Renal cortical epithelial cell (primary cell): ENCODE measurements around the gene ZBTB16. TPM values are rescaled to one million over a fixed set of nuclear protein-coding genes. Genes with fewer than 3 reads are reported as not detected.

Experiments
- DNase-seq: peaks from one replicate; pipeline ENCODE4 v3.0.0-alpha.2; 2011; ENCODE audit warnings: low read depth
- total RNA-seq: library from RNA; depleted of rRNA; stranded (reverse); fragments of >200 nt; gene quantifications from 2 replicates; pipeline ENCODE4 v1.2.3, GENCODE V29; 2014

Gene ZBTB16
- total RNA-seq, 1 donor from 2014 or later, result 53.7 TPM

DNA sequence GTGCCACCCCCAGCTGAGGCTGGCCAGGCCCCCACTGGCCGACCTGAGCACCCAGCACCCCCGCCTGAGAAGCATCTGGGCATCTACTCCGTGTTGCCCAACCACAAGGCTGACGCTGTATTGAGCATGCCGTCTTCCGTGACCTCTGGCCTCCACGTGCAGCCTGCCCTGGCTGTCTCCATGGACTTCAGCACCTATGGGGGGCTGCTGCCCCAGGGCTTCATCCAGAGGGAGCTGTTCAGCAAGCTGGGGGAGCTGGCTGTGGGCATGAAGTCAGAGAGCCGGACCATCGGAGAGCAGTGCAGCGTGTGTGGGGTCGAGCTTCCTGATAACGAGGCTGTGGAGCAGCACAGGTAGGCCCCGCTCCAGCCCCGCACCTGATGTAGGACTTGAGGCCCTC lies 4.7 kb downstream of the ZBTB16 start:
- DNase-seq, result no peak

DNA sequence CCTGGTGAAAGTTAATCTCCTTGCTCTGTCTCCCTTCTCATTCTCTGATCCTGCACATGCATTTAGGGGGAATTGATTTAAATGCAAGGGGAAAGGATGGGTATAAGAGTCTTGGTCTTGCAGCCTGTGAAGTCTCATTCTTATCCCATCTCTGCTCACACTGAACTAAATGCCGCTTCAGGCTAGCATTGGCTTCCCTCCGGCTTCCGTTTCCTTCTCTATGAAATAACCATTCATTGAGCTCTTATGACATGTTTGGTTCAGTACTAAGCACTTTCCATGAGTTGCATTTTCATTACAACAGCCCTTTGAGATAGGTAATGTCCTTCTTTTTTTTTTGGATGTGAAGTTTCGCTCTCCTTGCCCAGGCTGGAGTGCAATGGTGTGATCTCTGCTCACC lies 5.6 kb downstream of the ZBTB16 start:
- no peak for DNase-seq

DNA sequence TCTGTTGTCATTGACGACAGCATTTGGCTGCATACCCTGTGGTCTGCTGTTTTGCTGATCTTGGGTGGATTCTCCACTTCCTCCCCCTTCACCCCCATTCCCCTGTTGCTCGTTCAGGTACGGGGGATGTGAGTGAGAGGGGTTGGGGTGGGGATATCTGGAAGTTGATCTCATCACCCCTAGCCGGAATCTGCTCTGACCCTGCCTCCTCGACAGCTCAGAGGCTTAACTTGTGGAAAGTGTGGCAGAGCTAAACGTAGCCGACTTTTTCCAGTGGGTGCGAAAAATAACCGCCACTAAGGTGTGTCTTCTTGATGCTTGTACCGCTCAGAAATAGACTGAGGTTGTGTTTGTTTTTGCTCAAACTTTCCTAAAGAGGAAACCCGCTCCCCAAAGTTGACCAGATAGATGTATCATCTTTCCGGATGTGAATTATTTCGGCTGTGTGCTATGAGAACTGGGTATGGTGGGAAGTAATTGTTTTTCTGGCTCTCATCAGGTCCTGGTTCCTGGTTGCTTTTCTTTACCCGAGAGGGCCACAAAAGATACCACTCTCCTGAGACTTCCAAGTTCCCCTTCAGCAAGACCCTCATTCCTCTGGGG lies 6.6 kb downstream of the ZBTB16 start:
- no peak for DNase-seq

- no peak for DNase-seq
Measured at GRCh38 chr11:114068327-114068726, 8.8 kb downstream of the ZBTB16 start.

- no peak for DNase-seq
Measured at GRCh38 chr11:114070464-114071139, 11.1 kb downstream of the ZBTB16 start.

GRCh38 chr11:114073007-114073827 lies 13.7 kb downstream of the ZBTB16 start:
- no peak for DNase-seq

DNA sequence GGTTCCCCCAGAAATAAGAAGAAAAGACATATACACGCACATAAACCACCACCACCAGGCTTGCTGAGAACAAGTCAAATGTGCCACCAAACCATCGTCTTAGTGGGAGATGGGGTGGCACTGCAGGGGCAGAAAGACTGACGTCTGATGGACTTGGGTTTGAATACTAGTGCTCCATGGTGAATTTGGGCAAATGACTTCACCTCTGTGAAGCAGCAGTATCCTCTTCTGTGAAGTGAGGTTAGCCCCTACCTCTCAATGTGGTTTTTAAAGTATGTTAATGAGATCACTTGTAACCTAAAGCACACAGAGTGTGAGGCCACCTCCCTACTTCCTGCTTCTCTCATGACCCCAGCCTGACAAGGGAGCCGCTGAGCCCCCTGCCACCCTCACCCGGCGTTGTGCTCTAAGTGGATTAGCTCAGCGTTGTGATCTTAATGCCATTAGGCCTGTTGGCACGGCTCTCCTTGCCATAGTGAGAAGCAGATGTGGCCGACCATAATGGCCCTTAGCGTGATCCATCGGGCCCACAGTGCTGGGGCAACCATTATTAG lies 14.4 kb downstream of the ZBTB16 start:
- no peak for DNase-seq

DNA sequence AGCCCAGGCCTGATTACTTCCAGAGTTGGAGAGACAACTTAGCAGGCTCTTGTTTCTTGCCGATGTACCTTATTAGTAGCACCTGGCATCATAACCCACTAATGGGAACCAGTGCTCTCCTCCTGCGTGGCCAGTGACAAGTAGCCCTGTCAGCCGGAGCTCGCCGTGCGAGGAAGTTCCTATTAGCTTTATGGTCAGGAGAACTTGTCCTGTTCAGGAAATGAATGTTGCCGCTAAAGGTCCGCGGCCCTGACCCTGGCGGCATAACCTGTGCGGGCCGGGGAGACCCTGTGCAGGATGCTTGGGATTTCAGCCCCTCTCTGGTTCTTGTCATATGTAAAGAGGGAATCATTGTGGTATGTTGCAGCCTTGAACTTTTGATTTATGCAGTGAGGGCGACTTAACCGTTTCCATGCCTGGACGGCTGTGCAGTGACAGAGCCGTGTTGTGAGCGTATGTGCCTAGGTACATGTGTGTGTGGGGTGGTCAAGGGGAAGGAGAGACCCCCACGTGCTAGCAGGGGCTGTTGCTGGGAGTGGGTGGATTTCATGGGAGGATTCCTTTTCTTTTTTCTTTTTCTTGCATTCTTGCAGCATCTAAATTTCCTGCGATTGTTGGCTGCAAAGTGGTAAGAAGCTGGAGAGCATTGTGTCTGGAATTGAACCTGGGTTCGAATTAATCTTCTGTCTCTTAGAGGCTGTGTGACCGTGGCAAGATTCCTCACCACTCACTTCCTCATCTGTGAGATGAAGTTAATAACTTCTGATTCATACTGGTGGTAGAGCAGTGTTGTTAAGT lies 15.2 kb downstream of the ZBTB16 start:
- no peak for DNase-seq

- DNase-seq, result no peak
Measured at GRCh38 chr11:114075344-114075610, 15.8 kb downstream of the ZBTB16 start.

GRCh38 chr11:114075891-114076441 lies 16.5 kb downstream of the ZBTB16 start:
- DNase-seq, result peak; percentile 33

DNA sequence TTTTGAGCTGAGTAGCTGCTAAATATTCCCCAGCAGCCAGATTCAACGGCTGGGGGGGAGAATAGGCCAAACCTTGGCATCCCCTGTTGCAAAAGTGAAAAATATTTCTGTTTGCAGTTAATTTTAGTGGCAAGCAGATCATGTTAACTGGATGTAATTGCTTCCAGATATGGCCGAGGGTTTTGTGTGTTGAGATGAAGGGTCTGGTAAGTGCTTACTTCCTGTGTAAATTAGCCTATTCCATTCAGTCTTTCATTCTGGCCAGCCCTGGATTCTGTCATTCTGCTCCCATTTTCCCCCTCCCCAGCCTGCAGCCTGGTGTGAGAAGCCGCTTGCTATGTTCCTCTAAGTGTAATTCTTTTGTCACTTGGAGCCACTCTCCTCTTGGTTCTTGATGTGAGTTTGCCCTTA lies 17.4 kb downstream of the ZBTB16 start:
- no peak for DNase-seq

- DNase-seq, result no peak
Measured at GRCh38 chr11:114077482-114078305, 18.2 kb downstream of the ZBTB16 start.

DNA sequence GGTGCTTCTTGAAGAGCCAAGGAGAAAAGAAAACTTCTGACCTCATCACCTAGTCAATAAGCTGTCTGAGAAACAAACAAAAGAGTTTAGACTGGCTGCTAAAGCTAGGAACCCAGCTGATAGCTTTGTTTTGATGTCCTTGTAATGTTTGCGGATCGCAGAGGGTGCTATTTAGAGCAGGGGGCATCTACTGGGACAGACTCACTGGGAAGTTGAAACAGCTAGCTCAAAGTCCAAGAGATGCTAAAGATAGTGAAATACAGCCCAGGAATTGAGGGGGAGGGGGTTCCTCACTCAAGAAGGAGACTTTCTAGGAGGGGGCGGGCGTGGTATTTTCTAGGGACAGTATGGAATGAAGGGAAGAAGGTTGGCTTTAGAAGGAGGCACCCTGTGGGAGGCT lies 18.9 kb downstream of the ZBTB16 start:
- DNase-seq, result no peak

GRCh38 chr11:114079511-114080065 lies 20.1 kb downstream of the ZBTB16 start:
- DNase-seq, result peak; percentile 50

GRCh38 chr11:114080219-114080618 lies 20.7 kb downstream of the ZBTB16 start:
- DNase-seq, result peak; percentile 72

GRCh38 chr11:114080769-114081168 lies 21.3 kb downstream of the ZBTB16 start:
- DNase-seq, result no peak

DNA sequence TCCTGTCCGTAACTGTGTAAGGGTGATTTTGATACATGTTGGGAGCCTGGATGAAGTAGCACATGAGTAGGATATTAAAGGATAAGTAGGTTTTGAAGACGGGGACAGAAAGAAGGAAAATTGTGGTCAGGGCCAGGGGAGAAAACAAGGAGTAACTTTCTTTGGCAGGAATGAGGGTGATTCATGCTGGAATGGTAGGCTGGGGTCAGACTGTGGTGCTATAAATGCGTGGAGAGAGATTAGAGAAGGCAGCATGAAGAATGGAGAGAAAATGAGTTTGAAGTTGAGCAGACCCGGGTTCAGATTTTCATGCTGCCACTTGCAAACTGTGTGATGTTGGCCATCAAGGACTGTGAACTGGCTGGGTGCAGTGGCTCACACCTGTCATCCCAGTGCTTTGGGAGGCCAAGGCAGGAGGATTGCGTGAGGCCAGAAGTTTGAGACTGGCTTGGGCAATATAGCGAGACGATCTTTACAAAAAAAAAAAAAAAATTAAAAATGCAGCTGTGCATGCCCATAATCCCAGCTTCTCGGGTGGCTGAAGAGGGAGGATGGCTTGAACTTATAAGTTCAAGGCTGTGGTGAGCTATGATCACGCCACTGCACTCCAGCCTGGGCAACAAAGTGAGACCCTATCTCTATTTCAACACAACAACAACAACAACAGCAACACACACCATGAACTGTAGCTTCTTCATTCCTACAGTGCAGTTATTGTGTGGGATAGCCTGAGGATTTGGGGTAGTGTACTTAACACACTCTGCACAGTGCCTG lies 22.3 kb downstream of the ZBTB16 start:
- peak; percentile 76 for DNase-seq

GRCh38 chr11:114082415-114082748 lies 22.9 kb downstream of the ZBTB16 start:
- DNase-seq, result no peak

DNA sequence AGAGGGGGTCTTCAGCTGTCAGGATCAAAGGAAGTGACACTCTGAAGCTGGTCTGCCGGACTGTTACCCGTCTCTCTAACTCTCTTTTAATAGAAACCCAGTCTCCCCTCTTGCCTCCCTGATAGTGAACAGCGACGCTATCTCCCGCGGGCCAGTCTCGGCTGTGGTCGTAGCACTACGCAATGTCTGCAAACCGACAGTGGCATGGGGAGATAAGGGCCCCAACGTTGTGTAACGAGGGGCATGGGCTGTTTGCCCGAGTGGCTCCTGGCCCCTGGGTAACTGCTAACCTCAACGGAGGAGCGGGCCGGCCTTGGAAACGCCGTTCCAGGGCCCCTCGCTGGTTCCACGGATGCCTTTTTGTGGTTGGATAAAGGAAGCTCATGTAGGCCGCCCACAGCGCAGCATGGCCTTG lies 23.3 kb downstream of the ZBTB16 start:
- DNase-seq, result no peak
